Skin of body (tissue), 2 donors: ENCODE data around the gene ELL2. TPM values are rescaled to one million over a fixed set of nuclear protein-coding genes. Genes with fewer than 3 reads are reported as not detected.
"Not testable (repeated sequence)": the region's sequence is repeated elsewhere in the genome, so short reads cannot be mapped to it uniquely, and the experiment has no call there.

Experiments
- DNase-seq: peaks from one replicate; lab custom pipeline; 2025; lab: John Stamatoyannopoulos, UW
- total RNA-seq: library from RNA; depleted of rRNA; stranded (reverse); fragments of >200 nt; gene quantifications from one replicate; pipeline ENCODE4 v1.2.3, GENCODE V29; 2014

Gene ELL2
- total RNA-seq, 1 donor from 2014 or later, result 61.1 TPM

- DNase-seq, result no peak
These were observed 119.5 kb downstream of the ELL2 start for GRCh38 chr5:95841914-95842812.

- no peak for DNase-seq
These were observed 120.5 kb downstream of the ELL2 start for GRCh38 chr5:95840956-95841705.

- DNase-seq, result no peak
These were observed 122.0 kb downstream of the ELL2 start for GRCh38 chr5:95839658-95840057.

GRCh38 chr5:95838556-95838955, 123.1 kb downstream of the ELL2 start:
- DNase-seq, result no peak

DNA sequence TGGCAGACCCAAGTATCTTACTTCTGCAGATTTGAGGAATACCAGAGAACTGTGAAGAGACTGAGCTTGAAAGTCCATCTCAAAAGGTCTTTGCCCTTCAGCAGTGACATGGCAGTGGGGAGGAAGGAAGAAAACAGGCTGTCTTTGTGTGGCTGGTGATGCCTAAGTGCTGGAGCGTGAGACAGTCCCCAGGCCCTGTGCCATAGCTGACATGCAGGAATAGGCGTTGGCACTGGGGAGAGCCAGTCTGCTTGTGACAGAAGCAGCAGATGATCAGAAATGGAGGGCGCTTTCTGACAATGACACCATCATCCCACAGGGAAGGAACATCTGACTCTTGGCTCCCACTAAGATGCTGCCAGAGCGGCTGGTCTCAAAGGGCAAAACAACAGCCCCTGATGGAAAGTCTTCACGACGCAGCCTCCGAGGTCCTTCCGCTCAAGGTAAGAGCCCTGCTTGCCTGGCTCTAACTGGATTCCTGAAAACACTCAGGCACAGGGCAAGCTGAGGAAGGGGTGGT, 123.6 kb downstream of the ELL2 start:
- DNase-seq, result no peak

GRCh38 chr5:95837492-95837891, 124.2 kb downstream of the ELL2 start:
- no peak for DNase-seq

DNA sequence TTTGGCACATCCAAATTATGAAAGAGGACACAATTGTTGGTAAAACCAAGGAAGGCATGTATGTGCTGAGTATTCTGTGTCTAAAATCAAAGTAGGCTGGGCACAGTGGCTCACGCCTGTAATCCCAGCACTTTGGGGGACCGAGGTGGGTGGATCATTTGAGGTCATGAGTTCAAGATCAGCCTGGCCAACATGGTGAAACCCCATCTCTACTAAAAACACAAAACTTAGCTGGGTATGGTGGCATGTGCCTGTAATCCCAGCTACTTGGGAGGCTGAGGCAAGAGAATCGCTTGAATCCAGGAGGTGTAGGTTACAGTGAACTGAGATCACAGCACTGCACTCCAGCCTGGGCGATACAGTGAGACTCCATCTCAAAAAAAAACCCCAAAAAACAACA, 124.7 kb downstream of the ELL2 start:
- not testable (repeated sequence) for DNase-seq

DNA sequence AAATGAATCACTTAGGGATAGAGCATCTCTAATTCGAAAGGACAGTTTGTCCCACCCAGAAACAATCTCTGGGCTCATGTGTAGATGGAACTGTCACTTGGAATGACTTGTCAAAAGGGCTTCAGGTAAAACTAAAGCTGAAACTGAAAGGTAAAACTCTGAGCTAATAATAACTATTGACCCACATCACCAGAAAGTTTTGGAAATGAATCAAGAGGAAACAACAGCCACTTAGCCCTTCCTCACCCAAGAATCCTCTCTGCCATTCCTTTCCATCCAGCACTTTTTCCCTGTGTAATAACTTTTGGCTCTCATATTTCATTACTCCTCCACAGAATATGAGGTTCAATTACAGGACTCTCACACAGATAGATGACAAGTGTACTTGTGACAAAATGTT, 125.1 kb downstream of the ELL2 start:
- DNase-seq, result no peak

GRCh38 chr5:95835682-95836385, 125.8 kb downstream of the ELL2 start:
- DNase-seq, result no peak

Other genes with a start within 250 kb of the ELL2 start
- 134 TPM for gene RHOBTB3, start 230.5 kb downstream of the ELL2 start, total RNA-seq
- gene GLRX, start 139.1 kb downstream of the ELL2 start, total RNA-seq, result 15.5 TPM